IMR-90 (cell line): Measurements from ENCODE around the gene MINDY2. TPM values are rescaled to one million over a fixed set of nuclear protein-coding genes. Genes with fewer than 3 reads are reported as not detected.

Experiments
- ATAC-seq: fragments of 200-7000 bp; cut with Tn5 transposase; 2 replicates; pipeline ENCODE4 v1.9.1; 2020; ENCODE audit warnings: low read depth, mild to moderate bottlenecking, moderate library complexity
- BruUV-seq: library from RNA; stranded (reverse); fragments of 400-500 nt; replicated peaks from 2 replicates; lab custom pipeline; 2021; lab: Mats Ljungman, UMichigan
- CTCF ChIA-PET: fragments of 300-600 bp; formaldehyde crosslinking; extraction: SDS; loops from one replicate; lab custom pipeline; 2021; ENCODE audit warnings: antibody characterized with exemption; lab: Yijun Ruan, JAX
- POLR2A ChIA-PET: fragments of 300-600 bp; sonication (Branson Sonifier 250); formaldehyde crosslinking; loops from one replicate; lab custom pipeline; 2022; ENCODE audit warnings: antibody characterized with exemption; ENCODE audit not compliant: unreplicated experiment; lab: Charles Lee
- DNase-seq: peaks from one replicate; pipeline ENCODE4 v3.0.0; 2013
- H2AFZ ChIP-seq: replicated peaks from 2 replicates; pipeline ENCODE3; 2013; ENCODE audit warnings: low read length, mild to moderate bottlenecking; ENCODE audit not compliant: poor library complexity
- H2AK5ac ChIP-seq: 2 replicates; pipeline ENCODE4 v1.6.1; 2013; ENCODE audit warnings: low read depth, low read length, inconsistent platforms
- H2AK9ac ChIP-seq: replicated peaks from 2 replicates; pipeline ENCODE3; 2013; ENCODE audit warnings: mild to moderate bottlenecking, low read depth, low read length, moderate library complexity; ENCODE audit not compliant: poor library complexity
- H2BK120ac ChIP-seq: 2 replicates; pipeline ENCODE4 v1.6.1; 2013; ENCODE audit warnings: low read depth, low read length, inconsistent platforms
- H2BK15ac ChIP-seq: 3 replicates; pipeline ENCODE4 v1.6.1; 2013; ENCODE audit warnings: low read depth, low read length, inconsistent platforms
- H2BK20ac ChIP-seq: 2 replicates; pipeline ENCODE4 v1.6.1; 2013; ENCODE audit warnings: low read depth, mild to moderate bottlenecking, inconsistent platforms, low read length, moderate library complexity
- H2BK5ac ChIP-seq: 2 replicates; pipeline ENCODE4 v1.6.1; 2013; ENCODE audit warnings: mild to moderate bottlenecking, low read depth, low read length, inconsistent platforms; ENCODE audit not compliant: poor library complexity, severe bottlenecking
- H3K14ac ChIP-seq: replicated peaks from 2 replicates; pipeline ENCODE4 v1.6.1; 2013; ENCODE audit warnings: low read depth, low read length, inconsistent platforms
- H3K18ac ChIP-seq: 2 replicates; pipeline ENCODE4 v1.6.1; 2013; ENCODE audit warnings: low read depth, low read length, control low read depth
- H3K23ac ChIP-seq: 2 replicates; pipeline ENCODE4 v1.6.1; 2013; ENCODE audit warnings: low read depth, low read length, inconsistent platforms
- H3K27ac ChIP-seq: 2 replicates; pipeline ENCODE4 v1.5.1; 2013; ENCODE audit warnings: mild to moderate bottlenecking, control low read depth, low read length; ENCODE audit not compliant: insufficient read depth
- H3K27me3 ChIP-seq: 2 replicates; pipeline ENCODE4 v1.6.1; 2013; ENCODE audit warnings: low read length; ENCODE audit not compliant: control insufficient read depth, insufficient read depth
- H3K36me3 ChIP-seq: 2 replicates; pipeline ENCODE4 v1.6.1; 2013; ENCODE audit warnings: low read length, mixed read lengths; ENCODE audit not compliant: control insufficient read depth, insufficient read depth
- H3K4ac ChIP-seq: 2 replicates; pipeline ENCODE4 v1.6.1; 2013; ENCODE audit warnings: low read depth, low read length, inconsistent platforms
- H3K4me1 ChIP-seq: 2 replicates; pipeline ENCODE4 v1.6.1; 2013; ENCODE audit warnings: low read length, mixed read lengths; ENCODE audit not compliant: control insufficient read depth, insufficient read depth
- H3K4me2 ChIP-seq: 2 replicates; pipeline ENCODE4 v1.6.1; 2013; ENCODE audit warnings: low read depth, mild to moderate bottlenecking, control low read depth, low read length, moderate library complexity
- H3K4me3 ChIP-seq: 2 replicates; pipeline ENCODE4 v1.5.1; 2013; ENCODE audit warnings: low read depth, mild to moderate bottlenecking, control low read depth, low read length, moderate library complexity; ENCODE audit not compliant: insufficient read depth
- H3K56ac ChIP-seq: 2 replicates; pipeline ENCODE4 v1.6.1; 2013; ENCODE audit warnings: low read length, inconsistent platforms; ENCODE audit not compliant: insufficient read depth; ENCODE audit errors: extremely low read depth
- H3K79me1 ChIP-seq, 2 experiments: 2 replicates each; pipeline ENCODE4 v1.6.1; 2013; ENCODE audit warnings: low read length in 2 of 2, inconsistent platforms in 1 of 2, low read depth in 1 of 2
- H3K9ac ChIP-seq: 2 replicates; pipeline ENCODE4 v1.6.1; 2013; ENCODE audit warnings: low read depth, low read length, control low read depth
- H3K9me1 ChIP-seq: 2 replicates; pipeline ENCODE4 v1.6.1; 2013; ENCODE audit warnings: low read length, inconsistent platforms; ENCODE audit not compliant: insufficient read depth
- H3K9me3 ChIP-seq: 2 replicates; pipeline ENCODE4 v1.6.1; 2013; ENCODE audit warnings: low read length; ENCODE audit not compliant: control insufficient read depth, insufficient read depth
- H4K20me1 ChIP-seq: 2 replicates; pipeline ENCODE4 v1.6.1; 2013; ENCODE audit warnings: low read length, inconsistent platforms; ENCODE audit not compliant: insufficient read depth
- H4K5ac ChIP-seq: 2 replicates; pipeline ENCODE4 v1.6.1; 2013; ENCODE audit warnings: mild to moderate bottlenecking, low read depth, low read length, control low read depth
- H4K8ac ChIP-seq, 2 experiments: 2 replicates each; pipeline ENCODE4 v1.6.1; 2013; ENCODE audit warnings: low read depth in 2 of 2, low read length in 2 of 2, control low read depth in 1 of 2, inconsistent platforms in 1 of 2
- H4K91ac ChIP-seq: 2 replicates; pipeline ENCODE4 v1.6.1; 2013; ENCODE audit warnings: low read depth, low read length, inconsistent platforms; ENCODE audit not compliant: insufficient read depth
- BHLHE40 ChIP-seq: fragments of 150-350 bp; IDR thresholded peaks from 2 replicates; pipeline ENCODE4 v1.6.1; 2016; ENCODE audit warnings: mild to moderate bottlenecking, low read depth, low read length
- CEBPB ChIP-seq: IDR thresholded peaks from 2 replicates; pipeline ENCODE4 v1.6.1; 2012; ENCODE audit warnings: low read depth, low read length, improper control_type of control experiment
- CHD1 ChIP-seq: IDR thresholded peaks from 2 replicates; pipeline ENCODE4 v1.6.1; 2012; ENCODE audit warnings: low read depth, low read length, improper control_type of control experiment
- ELK1 ChIP-seq: fragments of 150-350 bp; IDR thresholded peaks from 2 replicates; pipeline ENCODE4 v1.6.1; 2016; ENCODE audit warnings: low read depth, mild to moderate bottlenecking, low read length, moderate library complexity, borderline replicate concordance
- FOS ChIP-seq: fragments of 150-350 bp; IDR thresholded peaks from 2 replicates; pipeline ENCODE4 v1.6.1; 2016; ENCODE audit warnings: low read depth, low read length
- MAFK ChIP-seq: IDR thresholded peaks from 2 replicates; pipeline ENCODE4 v1.6.1; 2012; ENCODE audit warnings: low read depth, low read length, improper control_type of control experiment
- MXI1 ChIP-seq: IDR thresholded peaks from 2 replicates; pipeline ENCODE4 v1.6.1; 2012; ENCODE audit warnings: low read depth, mild to moderate bottlenecking, low read length, moderate library complexity, borderline replicate concordance
- NFE2L2 ChIP-seq: fragments of 150-350 bp; IDR thresholded peaks from 2 replicates; pipeline ENCODE4 v1.6.1; 2016; ENCODE audit warnings: low read depth, mild to moderate bottlenecking, low read length
- RAD21 ChIP-seq: IDR thresholded peaks from 2 replicates; pipeline ENCODE4 v1.6.1; 2012; ENCODE audit warnings: low read length, improper control_type of control experiment
- RCOR1 ChIP-seq: IDR thresholded peaks from 2 replicates; pipeline ENCODE4 v1.6.1; 2012; ENCODE audit warnings: mild to moderate bottlenecking, low read length, improper control_type of control experiment; ENCODE audit not compliant: insufficient replicate concordance
- RFX5 ChIP-seq: IDR thresholded peaks from 2 replicates; pipeline ENCODE4 v1.8.0; 2012; ENCODE audit warnings: low read depth, mild to moderate bottlenecking, low read length, moderate library complexity
- WGBS, 2 experiments: methylation state at CpG; one replicate each; pipeline versions ENCODE4 v1.1.5 to v1.1.7; 2013; ENCODE audit warnings: missing lambda C conversion rate in 2 of 2; ENCODE audit not compliant: insufficient read length in 1 of 2; ENCODE audit errors: extremely low coverage in 2 of 2; 5-methylcytosine and 5-hydroxymethylcytosine counted together
- dilution Hi-C: fragments of 300-500 bp; cut with HindIII; formaldehyde crosslinking; loops from one replicate; pipeline ENCODE4 v1.14.3; 2018; ENCODE audit warnings: low sequenced_read_pairs; ENCODE audit not compliant: unreplicated experiment
- in situ Hi-C: fragments of 300-500 bp; cut with MboI; formaldehyde crosslinking; loops from 3 replicates; pipeline ENCODE4 v1.14.3; 2019; ENCODE audit warnings: low sequenced_read_pairs, inconsistent platforms, mixed read lengths
- intact Hi-C: fragments of 100-400 bp; cut with micrococcal nuclease; formaldehyde crosslinking; loops from 2 replicates; pipeline ENCODE4 v1.10.0; 2022
- polyA plus RNA-seq, 3 experiments: library from polyadenylated mRNA; depleted of rRNA; stranded (reverse); fragments of >200 nt; gene quantifications; 2 replicates each; pipeline ENCODE4 v1.2.3, GENCODE V29; 2012; ENCODE audit warnings: low replicate concordance in 1 of 3
- total RNA-seq: library from RNA; depleted of rRNA; stranded (reverse); fragments of >200 nt; gene quantifications from 2 replicates; pipeline ENCODE4 v1.2.3, GENCODE V29; 2012
- TF ChIP-seq, protein P1 (sequence below): fragments of 150-350 bp; IDR thresholded peaks from 2 replicates; pipeline ENCODE4 v1.6.1; 2017; ENCODE audit warnings: mild to moderate bottlenecking, antibody characterized with exemption, low read length, low read depth

Gene MINDY2
- total and polyA plus RNA-seq, 2 of the 4 experiments (the other 2 are of a cell fraction) = 4.0 to 9.3 TPM

DNA sequence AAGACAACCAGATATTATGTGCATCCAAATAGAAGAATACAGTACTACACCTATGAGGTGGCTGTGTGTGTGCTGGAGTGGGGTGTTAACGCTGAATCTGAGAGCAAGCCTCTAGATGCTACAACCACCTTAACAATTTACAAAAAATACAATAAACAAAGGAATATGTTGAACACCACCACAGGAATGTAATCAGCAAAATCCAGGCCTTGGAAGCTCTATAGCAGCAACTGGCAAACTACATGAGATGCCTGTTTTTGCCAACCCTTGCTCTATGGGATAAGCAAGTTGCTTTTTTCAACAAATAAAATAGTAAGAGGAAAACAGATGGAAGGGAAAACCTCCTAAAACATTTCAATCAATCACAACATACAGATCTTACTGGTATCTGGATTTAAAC is 138.5 kb downstream of the MINDY2 start:
- no peak overlapping the region for H2BK120ac ChIP-seq
- peaks cover 8% of the 10 kb centered on the region for H3K9me1 ChIP-seq
- TF ChIP-seq BHLHE40 = no peak
- TF ChIP-seq FOS = no peak
- no peak for TF ChIP-seq NFE2L2
- TF ChIP-seq, protein P1, sequence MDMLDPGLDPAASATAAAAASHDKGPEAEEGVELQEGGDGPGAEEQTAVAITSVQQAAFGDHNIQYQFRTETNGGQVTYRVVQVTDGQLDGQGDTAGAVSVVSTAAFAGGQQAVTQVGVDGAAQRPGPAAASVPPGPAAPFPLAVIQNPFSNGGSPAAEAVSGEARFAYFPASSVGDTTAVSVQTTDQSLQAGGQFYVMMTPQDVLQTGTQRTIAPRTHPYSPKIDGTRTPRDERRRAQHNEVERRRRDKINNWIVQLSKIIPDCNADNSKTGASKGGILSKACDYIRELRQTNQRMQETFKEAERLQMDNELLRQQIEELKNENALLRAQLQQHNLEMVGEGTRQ = no peak
- no peak for TF ChIP-seq CHD1
- no peak for TF ChIP-seq ELK1
- no peak for TF ChIP-seq MAFK
- no peak for TF ChIP-seq MXI1
- no peak for TF ChIP-seq RFX5
- no peak for TF ChIP-seq CEBPB
- TF ChIP-seq RAD21 = no peak
- TF ChIP-seq RCOR1 = no peak
- no peak overlapping the region for H3K4ac ChIP-seq
- no peak overlapping the region for H3K9ac ChIP-seq
- DNase-seq (peak; percentile 35), ATAC-seq (peak; percentile 84)
- peaks cover 10% of the 10 kb centered on the region for H3K36me3 ChIP-seq
- H3K18ac ChIP-seq = no peak overlapping the region
- no peak overlapping the region for H3K14ac ChIP-seq
- intact Hi-C loops (no loop called here), dilution Hi-C loops (no loop called here), in situ Hi-C loops (no loop called here)
- no peak overlapping the region for H3K4me3 ChIP-seq
- no TSS peak for BruUV-seq
- peaks cover 12% of the 10 kb centered on the region; the same call in 1 of the 2 replicates for H4K20me1 ChIP-seq
- no peak overlapping the region for H2AK9ac ChIP-seq
- no peak overlapping the region for H4K91ac ChIP-seq
- H4K8ac ChIP-seq = no peak overlapping the region
- WGBS, 2 experiments = no CpG with 5 or more reads among the region's 1 CpG
- no peak overlapping the region for H2AK5ac ChIP-seq
- no peak overlapping the region for H3K27ac ChIP-seq
- no peaks in the 10 kb centered on the region for H3K4me1 ChIP-seq
- H3K27me3 ChIP-seq = no peaks in the 10 kb centered on the region
- peaks cover 20 to 44% of the 10 kb centered on the region in 2 experiments; a peak in 3 of 4 replicates for H3K79me1 ChIP-seq
- H3K9me3 ChIP-seq = no peaks in the 10 kb centered on the region
- no peak overlapping the region for H3K4me2 ChIP-seq
- H2BK20ac ChIP-seq = no peak overlapping the region
- ChIA-PET CTCF (interaction anchor here (1.0 kb wide), 2 partner anchors 12 to 139 kb away, joined by 3 read pairs; partner anchors contain the start of gene MINDY2), POLR2A (no interaction called here)
- no peak overlapping the region for H2BK15ac ChIP-seq
- no peak overlapping the region for H3K23ac ChIP-seq
- no peak overlapping the region for H4K5ac ChIP-seq
- H2AFZ ChIP-seq = no peak overlapping the region
- no peak overlapping the region for H2BK5ac ChIP-seq
- no peak overlapping the region for H3K56ac ChIP-seq
